ENCODE results near the gene VIPR2. TPM values are rescaled to one million over a fixed set of nuclear protein-coding genes. Genes with fewer than 3 reads are reported as not detected.
"Not testable (repeated sequence)": the region's sequence is repeated elsewhere in the genome, so short reads cannot be mapped to it uniquely, and the experiment has no call there.

VIPR2 gene
- total RNA-seq, 1 experiment from 2014 or later, result not detected

- no peaks in the 10 kb centered on the region for H3K36me3 ChIP-seq (ENCODE audit: low read depth)
- no peak overlapping the region for H3K4me2 ChIP-seq
- H3K79me2 ChIP-seq (ENCODE audit: low read depth), result no peaks in the 10 kb centered on the region
- no peaks in the 10 kb centered on the region for H3K9me2 ChIP-seq (ENCODE audit: insufficient read depth)
- H3K27ac ChIP-seq, result no peak overlapping the region
- ChIA-PET POLR2A (ENCODE audit: unreplicated experiment) (no interaction called here), CTCF (no interaction called here)
- no peaks in the 10 kb centered on the region for H3F3A ChIP-seq (ENCODE audit: insufficient read depth, low read depth)
- peaks cover 68% of the 10 kb centered on the region for H3K27me3 ChIP-seq (ENCODE audit: insufficient read depth, low read depth)
- no peaks in the 10 kb centered on the region for H4K20me1 ChIP-seq (ENCODE audit: insufficient read depth)
- TF ChIP-seq CTCF (conservative IDR thresholded peaks at IDR 0.05), result no peak
- no peak for TF ChIP-seq EZH2 (IDR thresholded peaks at IDR 0.05; ENCODE audit: low read depth)
- H3K4me1 ChIP-seq (replicated peaks; ENCODE audit: insufficient read depth), result no peaks in the 10 kb centered on the region
- intact Hi-C loops (cut with micrococcal nuclease; ENCODE audit: unreplicated experiment), result no loop called here
- H3K4me3 ChIP-seq, result no peak overlapping the region
- no peak overlapping the region for H2AFZ ChIP-seq
- no peak for DNase-seq
- no TSS peak for BruUV-seq (replicated peaks)
- no peaks in the 10 kb centered on the region for H3K9me3 ChIP-seq (ENCODE audit: insufficient read depth, low read depth)
These were observed 61.0 kb downstream of the VIPR2 start for GRCh38 chr7:159083698-159084068.

- no peak for TF ChIP-seq EZH2 (IDR thresholded peaks at IDR 0.05; ENCODE audit: low read depth)
- no peak for TF ChIP-seq CTCF (conservative IDR thresholded peaks at IDR 0.05)
- H3K9me3 ChIP-seq (ENCODE audit: insufficient read depth, low read depth), result no peaks in the 10 kb centered on the region
- no peak overlapping the region for H3K27ac ChIP-seq
- no peaks in the 10 kb centered on the region for H3F3A ChIP-seq (ENCODE audit: insufficient read depth, low read depth)
- H3K4me3 ChIP-seq, result no peak overlapping the region
- intact Hi-C loops (cut with micrococcal nuclease; ENCODE audit: unreplicated experiment), result no loop called here
- CTCF ChIA-PET, result no interaction called here
- H3K27me3 ChIP-seq (ENCODE audit: insufficient read depth, low read depth), result peaks cover 68% of the 10 kb centered on the region
- H3K79me2 ChIP-seq (ENCODE audit: low read depth), result no peaks in the 10 kb centered on the region
- H3K4me1 ChIP-seq (replicated peaks; ENCODE audit: insufficient read depth), result no peaks in the 10 kb centered on the region
- no peaks in the 10 kb centered on the region for H4K20me1 ChIP-seq (ENCODE audit: insufficient read depth)
- BruUV-seq (replicated peaks), result no TSS peak
- POLR2A ChIA-PET (ENCODE audit: unreplicated experiment), result no interaction called here
- no peaks in the 10 kb centered on the region for H3K36me3 ChIP-seq (ENCODE audit: low read depth)
- no peak overlapping the region for H3K4me2 ChIP-seq
- no peak overlapping the region for H2AFZ ChIP-seq
- no peak for DNase-seq
- H3K9me2 ChIP-seq (ENCODE audit: insufficient read depth), result no peaks in the 10 kb centered on the region
These were observed 61.5 kb downstream of the VIPR2 start for GRCh38 chr7:159083001-159083697.

- H3K4me3 ChIP-seq; POLR2A ChIA-PET (ENCODE audit: unreplicated experiment); BruUV-seq (replicated peaks); H3K79me2 ChIP-seq (ENCODE audit: low read depth); H3F3A ChIP-seq (ENCODE audit: insufficient read depth, low read depth); H3K4me2 ChIP-seq; H3K36me3 ChIP-seq (ENCODE audit: low read depth); intact Hi-C loops (cut with micrococcal nuclease; ENCODE audit: unreplicated experiment); H2AFZ ChIP-seq; H4K20me1 ChIP-seq (ENCODE audit: insufficient read depth); H3K9me3 ChIP-seq (ENCODE audit: insufficient read depth, low read depth); DNase-seq; CTCF ChIA-PET; H3K27ac ChIP-seq; H3K4me1 ChIP-seq (replicated peaks; ENCODE audit: insufficient read depth); H3K9me2 ChIP-seq (ENCODE audit: insufficient read depth): not testable (repeated sequence)
- peaks cover 73% of the 10 kb centered on the region for H3K27me3 ChIP-seq (ENCODE audit: insufficient read depth, low read depth)
These were observed 62.6 kb downstream of the VIPR2 start for GRCh38 chr7:159082075-159082474.

GRCh38 chr7:159078911-159079270, 65.8 kb downstream of the VIPR2 start:
- DNase-seq, result no peak
- no TSS peak for BruUV-seq (replicated peaks)
- Histone ChIP-seq H3K9me3 (ENCODE audit: insufficient read depth, low read depth) (no peaks in the 10 kb centered on the region), H3K36me3 (ENCODE audit: low read depth) (no peaks in the 10 kb centered on the region), H3K4me3 (no peak overlapping the region), H2AFZ (no peak overlapping the region), H3K27me3 (ENCODE audit: insufficient read depth, low read depth) (peaks cover 72% of the 10 kb centered on the region), H3F3A (ENCODE audit: insufficient read depth, low read depth) (no peaks in the 10 kb centered on the region), H3K4me2 (no peak overlapping the region), H3K9me2 (ENCODE audit: insufficient read depth) (no peaks in the 10 kb centered on the region), H4K20me1 (ENCODE audit: insufficient read depth) (no peaks in the 10 kb centered on the region), H3K79me2 (ENCODE audit: low read depth) (no peaks in the 10 kb centered on the region), H3K27ac (no peak overlapping the region), H3K4me1 (replicated peaks; ENCODE audit: insufficient read depth) (no peaks in the 10 kb centered on the region)
- ChIA-PET CTCF (no interaction called here), POLR2A (ENCODE audit: unreplicated experiment) (no interaction called here)
- intact Hi-C loops (cut with micrococcal nuclease; ENCODE audit: unreplicated experiment), result no loop called here
- TF ChIP-seq CTCF (conservative IDR thresholded peaks at IDR 0.05) (no peak), EZH2 (IDR thresholded peaks at IDR 0.05; ENCODE audit: low read depth) (no peak)
